Body of pancreas (tissue), 4 donors: ENCODE data around the gene UTS2B.

Experiments used
- POLR2A ChIP-seq, 3 donors: fragments of 450-650 bp; IDR thresholded peaks; one replicate each; pipeline ENCODE4 v1.6.1; 2016; ENCODE audit warnings: antibody characterized with exemption in 3 of 3, mild to moderate bottlenecking in 2 of 3
- TF ChIP-seq, protein P1 (sequence below), 7 experiments: fragments of 450-650 bp in 4 of 7; fragments of 200-600 bp in 3 of 7; sonication (generic) in 3 of 7; IDR thresholded peaks; one replicate each; pipeline ENCODE4 v1.5.1; 2016 to 2019; ENCODE audit warnings: antibody characterized with exemption in 7 of 7

DNA sequence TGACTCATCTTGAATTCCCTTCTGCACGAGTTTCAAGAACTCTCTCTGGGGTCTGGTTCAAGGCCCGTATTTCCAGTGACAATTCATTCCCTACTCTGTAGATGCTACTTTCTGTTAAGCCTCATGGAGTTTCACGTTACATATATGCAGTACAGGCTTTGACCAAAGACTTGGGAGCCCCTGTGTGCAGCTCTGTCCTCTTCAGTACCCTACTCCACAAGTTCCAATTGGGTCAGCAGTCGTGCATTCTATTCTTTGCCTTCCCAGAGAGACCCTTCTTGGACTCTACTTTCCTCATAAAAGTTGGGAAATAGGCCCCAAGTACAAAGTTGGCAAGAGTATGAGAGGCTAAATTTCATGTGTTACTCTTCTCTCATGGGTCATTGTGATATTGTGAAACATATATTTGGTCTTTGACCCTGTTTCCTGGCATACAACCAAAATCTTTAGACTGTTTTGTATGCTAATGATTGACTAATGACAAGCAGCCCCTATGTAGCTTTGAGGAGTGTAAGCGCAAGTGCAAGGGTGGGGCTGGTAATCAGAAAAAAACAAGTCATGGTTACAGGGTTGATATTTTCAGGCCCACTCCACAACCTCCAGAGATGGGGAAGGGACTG lies 16.1 kb downstream of the UTS2B start:
- TF ChIP-seq, protein P1, sequence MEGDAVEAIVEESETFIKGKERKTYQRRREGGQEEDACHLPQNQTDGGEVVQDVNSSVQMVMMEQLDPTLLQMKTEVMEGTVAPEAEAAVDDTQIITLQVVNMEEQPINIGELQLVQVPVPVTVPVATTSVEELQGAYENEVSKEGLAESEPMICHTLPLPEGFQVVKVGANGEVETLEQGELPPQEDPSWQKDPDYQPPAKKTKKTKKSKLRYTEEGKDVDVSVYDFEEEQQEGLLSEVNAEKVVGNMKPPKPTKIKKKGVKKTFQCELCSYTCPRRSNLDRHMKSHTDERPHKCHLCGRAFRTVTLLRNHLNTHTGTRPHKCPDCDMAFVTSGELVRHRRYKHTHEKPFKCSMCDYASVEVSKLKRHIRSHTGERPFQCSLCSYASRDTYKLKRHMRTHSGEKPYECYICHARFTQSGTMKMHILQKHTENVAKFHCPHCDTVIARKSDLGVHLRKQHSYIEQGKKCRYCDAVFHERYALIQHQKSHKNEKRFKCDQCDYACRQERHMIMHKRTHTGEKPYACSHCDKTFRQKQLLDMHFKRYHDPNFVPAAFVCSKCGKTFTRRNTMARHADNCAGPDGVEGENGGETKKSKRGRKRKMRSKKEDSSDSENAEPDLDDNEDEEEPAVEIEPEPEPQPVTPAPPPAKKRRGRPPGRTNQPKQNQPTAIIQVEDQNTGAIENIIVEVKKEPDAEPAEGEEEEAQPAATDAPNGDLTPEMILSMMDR (IDR thresholded peaks at IDR 0.05): no peak
- no peak for TF ChIP-seq POLR2A (IDR thresholded peaks at IDR 0.05)
